Measurements from ENCODE around the gene WNK2. TPM values are rescaled to one million over a fixed set of nuclear protein-coding genes. Genes with fewer than 3 reads are reported as not detected.

Gene WNK2
- polyA plus RNA-seq, 2 of the 4 experiments (the other 2 are of a cell fraction), result 2.1 to 6.7 TPM

DNA sequence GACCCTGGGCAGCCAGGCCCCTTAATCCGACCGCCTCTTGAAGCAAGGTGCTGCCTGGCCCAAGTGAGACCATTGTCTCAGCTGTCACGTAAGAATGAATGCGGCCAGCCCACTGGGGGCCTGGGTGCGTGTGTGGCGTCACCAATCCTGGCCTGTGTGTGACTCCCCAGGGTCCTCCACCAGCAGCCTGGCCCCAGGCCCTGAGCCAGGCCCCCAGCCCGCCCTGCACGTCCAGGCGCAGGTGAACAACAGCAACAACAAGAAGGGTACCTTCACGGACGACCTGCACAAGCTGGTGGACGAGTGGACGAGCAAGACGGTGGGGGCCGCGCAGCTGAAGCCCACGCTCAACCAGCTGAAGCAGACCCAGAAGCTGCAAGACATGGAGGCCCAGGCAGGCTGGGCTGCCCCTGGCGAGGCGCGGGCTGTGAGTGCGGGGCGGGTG lies 124.2 kb downstream of the WNK2 start:
- Histone ChIP-seq H3K4me3 (no peak overlapping the region), H3K4me2 (no peak overlapping the region), H3K4me1 (peaks cover 8% of the 10 kb centered on the region), H3K9me3 (no peaks in the 10 kb centered on the region), H3K27ac (no peak overlapping the region)
- ATAC-seq (no peak), DNase-seq (ENCODE audit: low read depth in 1 of 2, low spot score in 1 of 2) (no peak), FAIRE-seq (no peak)
- WGBS (ENCODE audit: missing lambda C conversion rate), result 85% methylated on average over 16 of the region's 22 CpGs
- ChIA-PET POLR2A (no interaction called here), CTCF (interaction anchor here (1.3 to 10.1 kb wide), 3 partner anchors 150 to 258 kb away, joined by 3 to 116 read pairs (median 4); no protein-coding TSS in a partner anchor)
- no peak for TF ChIP-seq RCOR1 (IDR thresholded peaks at IDR 0.05; ENCODE audit: low read depth, low read length)
- no peak for TF ChIP-seq RARB (CRISPR knock-in tag; IDR thresholded peaks at IDR 0.05)
- no peak for TF ChIP-seq CBX2 (IDR thresholded peaks at IDR 0.05; ENCODE audit: borderline replicate concordance, low read depth)
- no peak for TF ChIP-seq FOSB (CRISPR knock-in tag; IDR thresholded peaks at IDR 0.05)
- no peak for TF ChIP-seq PHF8 (IDR thresholded peaks at IDR 0.05; ENCODE audit: borderline replicate concordance, low read depth)
- no peak for TF ChIP-seq ZC3H11A (IDR thresholded peaks at IDR 0.05)
- no peak for TF ChIP-seq MAX (IDR thresholded peaks at IDR 0.05)
- no peak for TF ChIP-seq EHMT2 (IDR thresholded peaks at IDR 0.05; ENCODE audit: low read depth)
- no peak for TF ChIP-seq HEYL (CRISPR knock-in tag; IDR thresholded peaks at IDR 0.05)
- no peak for TF ChIP-seq ESRRA (IDR thresholded peaks at IDR 0.05; ENCODE audit: borderline replicate concordance, low read length)
- no peak for TF ChIP-seq MYC (IDR thresholded peaks at IDR 0.05; ENCODE audit: borderline replicate concordance, low read length)
- TF ChIP-seq E2F6 (IDR thresholded peaks at IDR 0.05; ENCODE audit: borderline replicate concordance, low read depth), result no peak
- no peak for TF ChIP-seq RFX5 (IDR thresholded peaks at IDR 0.05)

DNA sequence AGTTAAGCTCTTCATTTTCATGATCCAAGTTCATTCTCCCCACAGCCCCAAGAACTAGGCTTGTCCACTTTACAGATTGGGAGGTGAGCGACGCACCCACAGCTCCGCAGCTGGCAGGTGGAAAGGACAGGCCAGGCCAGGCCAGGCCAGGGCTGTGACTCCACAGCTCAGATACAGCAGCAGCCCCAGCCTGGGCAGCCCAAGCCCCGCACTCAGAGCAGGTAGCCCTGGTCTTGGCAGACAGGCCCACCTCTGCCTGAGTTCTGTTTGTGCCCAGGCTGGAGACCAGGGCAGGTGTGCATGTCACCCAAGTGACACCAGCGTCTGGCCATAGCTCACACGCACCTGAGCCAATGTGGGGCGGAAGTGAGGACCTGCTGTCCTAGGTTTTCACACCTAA lies 124.7 kb downstream of the WNK2 start:
- H3K4me1 ChIP-seq, result peaks cover 13% of the 10 kb centered on the region
- 92% methylated on average over 6 of the region's 7 CpGs for WGBS (ENCODE audit: missing lambda C conversion rate)
- no peak overlapping the region for H3K4me3 ChIP-seq
- POLR2A ChIA-PET, result no interaction called here
- no peak overlapping the region for H3K4me2 ChIP-seq
- no peak overlapping the region for H3K27ac ChIP-seq
- TF ChIP-seq HOXA7 (CRISPR knock-in tag; IDR thresholded peaks at IDR 0.05) (no peak), MAZ (IDR thresholded peaks at IDR 0.05; ENCODE audit: borderline replicate concordance, low read depth, low read length) (no peak), EP300 (IDR thresholded peaks at IDR 0.05) (no peak), BCL3 (IDR thresholded peaks at IDR 0.05) (no peak), MAX (IDR thresholded peaks at IDR 0.05) (no peak), MYC (IDR thresholded peaks at IDR 0.05; ENCODE audit: borderline replicate concordance, low read length) (no peak), CHD4 (IDR thresholded peaks at IDR 0.05; ENCODE audit: borderline replicate concordance) (no peak), RFX5 (IDR thresholded peaks at IDR 0.05) (no peak), RARB (CRISPR knock-in tag; IDR thresholded peaks at IDR 0.05) (no peak), RAD21 (conservative IDR thresholded peaks at IDR 0.05 in 1 of 2, IDR thresholded peaks at IDR 0.05 in 1 of 2) (no peak), NR3C1 (IDR thresholded peaks at IDR 0.05) (no peak), EHF (CRISPR knock-in tag; IDR thresholded peaks at IDR 0.05) (no peak), GATA3 (IDR thresholded peaks at IDR 0.05; ENCODE audit: borderline replicate concordance) (no peak), E2F6 (IDR thresholded peaks at IDR 0.05; ENCODE audit: borderline replicate concordance, low read depth) (no peak), SREBF2 (IDR thresholded peaks at IDR 0.05) (no peak), RNF2 (IDR thresholded peaks at IDR 0.05; ENCODE audit: borderline replicate concordance, low read depth) (no peak)
- TF ChIP-seq, protein P1, sequence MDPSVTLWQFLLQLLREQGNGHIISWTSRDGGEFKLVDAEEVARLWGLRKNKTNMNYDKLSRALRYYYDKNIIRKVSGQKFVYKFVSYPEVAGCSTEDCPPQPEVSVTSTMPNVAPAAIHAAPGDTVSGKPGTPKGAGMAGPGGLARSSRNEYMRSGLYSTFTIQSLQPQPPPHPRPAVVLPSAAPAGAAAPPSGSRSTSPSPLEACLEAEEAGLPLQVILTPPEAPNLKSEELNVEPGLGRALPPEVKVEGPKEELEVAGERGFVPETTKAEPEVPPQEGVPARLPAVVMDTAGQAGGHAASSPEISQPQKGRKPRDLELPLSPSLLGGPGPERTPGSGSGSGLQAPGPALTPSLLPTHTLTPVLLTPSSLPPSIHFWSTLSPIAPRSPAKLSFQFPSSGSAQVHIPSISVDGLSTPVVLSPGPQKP (IDR thresholded peaks at IDR 0.05; ENCODE audit: low read depth, low read length), result no peak
- TF ChIP-seq, protein P2, sequence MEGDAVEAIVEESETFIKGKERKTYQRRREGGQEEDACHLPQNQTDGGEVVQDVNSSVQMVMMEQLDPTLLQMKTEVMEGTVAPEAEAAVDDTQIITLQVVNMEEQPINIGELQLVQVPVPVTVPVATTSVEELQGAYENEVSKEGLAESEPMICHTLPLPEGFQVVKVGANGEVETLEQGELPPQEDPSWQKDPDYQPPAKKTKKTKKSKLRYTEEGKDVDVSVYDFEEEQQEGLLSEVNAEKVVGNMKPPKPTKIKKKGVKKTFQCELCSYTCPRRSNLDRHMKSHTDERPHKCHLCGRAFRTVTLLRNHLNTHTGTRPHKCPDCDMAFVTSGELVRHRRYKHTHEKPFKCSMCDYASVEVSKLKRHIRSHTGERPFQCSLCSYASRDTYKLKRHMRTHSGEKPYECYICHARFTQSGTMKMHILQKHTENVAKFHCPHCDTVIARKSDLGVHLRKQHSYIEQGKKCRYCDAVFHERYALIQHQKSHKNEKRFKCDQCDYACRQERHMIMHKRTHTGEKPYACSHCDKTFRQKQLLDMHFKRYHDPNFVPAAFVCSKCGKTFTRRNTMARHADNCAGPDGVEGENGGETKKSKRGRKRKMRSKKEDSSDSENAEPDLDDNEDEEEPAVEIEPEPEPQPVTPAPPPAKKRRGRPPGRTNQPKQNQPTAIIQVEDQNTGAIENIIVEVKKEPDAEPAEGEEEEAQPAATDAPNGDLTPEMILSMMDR (IDR thresholded peaks at IDR 0.05), result no peak
- TF ChIP-seq, protein P3, sequence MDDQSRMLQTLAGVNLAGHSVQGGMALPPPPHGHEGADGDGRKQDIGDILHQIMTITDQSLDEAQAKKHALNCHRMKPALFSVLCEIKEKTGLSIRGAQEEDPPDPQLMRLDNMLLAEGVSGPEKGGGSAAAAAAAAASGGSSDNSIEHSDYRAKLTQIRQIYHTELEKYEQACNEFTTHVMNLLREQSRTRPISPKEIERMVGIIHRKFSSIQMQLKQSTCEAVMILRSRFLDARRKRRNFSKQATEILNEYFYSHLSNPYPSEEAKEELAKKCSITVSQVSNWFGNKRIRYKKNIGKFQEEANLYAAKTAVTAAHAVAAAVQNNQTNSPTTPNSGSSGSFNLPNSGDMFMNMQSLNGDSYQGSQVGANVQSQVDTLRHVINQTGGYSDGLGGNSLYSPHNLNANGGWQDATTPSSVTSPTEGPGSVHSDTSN (IDR thresholded peaks at IDR 0.05), result no peak
- no peak for ATAC-seq
- FAIRE-seq, result no peak
- DNase-seq (ENCODE audit: low read depth in 1 of 2, low spot score in 1 of 2), result no peak
- H3K9me3 ChIP-seq, result no peaks in the 10 kb centered on the region
- CTCF ChIA-PET, result interaction anchor here (1.0 to 10.1 kb wide), 5 partner anchors 11 to 201 kb away, joined by 3 to 116 read pairs (median 4); no protein-coding TSS in a partner anchor
